Muscle layer of duodenum (tissue), 2 donors: ENCODE results near the gene BYSL.

Source experiments
- H3K27ac ChIP-seq: one replicate; pipeline ENCODE4 v1.7.0; 2013; ENCODE audit warnings: mild to moderate bottlenecking, low read length
- H3K27me3 ChIP-seq: one replicate; pipeline ENCODE4 v1.7.0; 2013; ENCODE audit warnings: low read depth, mild to moderate bottlenecking, control low read depth, low read length
- H3K36me3 ChIP-seq, 2 donors: one replicate each; pipeline ENCODE4 v1.7.0; 2013; ENCODE audit warnings: low read length in 2 of 2, control low read depth in 1 of 2, mild to moderate bottlenecking in 1 of 2; ENCODE audit not compliant: insufficient read depth in 2 of 2, control insufficient read depth in 1 of 2
- H3K4me1 ChIP-seq, 2 donors: one replicate each; pipeline ENCODE4 v1.7.0; 2013; ENCODE audit warnings: low read length in 2 of 2, mild to moderate bottlenecking in 2 of 2, control low read depth in 1 of 2, moderate library complexity in 1 of 2; ENCODE audit not compliant: insufficient read depth in 2 of 2, control insufficient read depth in 1 of 2
- H3K4me3 ChIP-seq, 2 donors: one replicate each; pipeline ENCODE4 v1.7.0; 2013; ENCODE audit warnings: low read length in 2 of 2, low read depth in 1 of 2, mild to moderate bottlenecking in 1 of 2
- H3K9me3 ChIP-seq, 2 donors: one replicate each; pipeline ENCODE4 v1.7.0; 2013; ENCODE audit warnings: low read length in 2 of 2, control low read depth in 1 of 2, mild to moderate bottlenecking in 1 of 2; ENCODE audit not compliant: control insufficient read depth in 1 of 2
- donor health status: healthy.

The BYSL gene

DNA sequence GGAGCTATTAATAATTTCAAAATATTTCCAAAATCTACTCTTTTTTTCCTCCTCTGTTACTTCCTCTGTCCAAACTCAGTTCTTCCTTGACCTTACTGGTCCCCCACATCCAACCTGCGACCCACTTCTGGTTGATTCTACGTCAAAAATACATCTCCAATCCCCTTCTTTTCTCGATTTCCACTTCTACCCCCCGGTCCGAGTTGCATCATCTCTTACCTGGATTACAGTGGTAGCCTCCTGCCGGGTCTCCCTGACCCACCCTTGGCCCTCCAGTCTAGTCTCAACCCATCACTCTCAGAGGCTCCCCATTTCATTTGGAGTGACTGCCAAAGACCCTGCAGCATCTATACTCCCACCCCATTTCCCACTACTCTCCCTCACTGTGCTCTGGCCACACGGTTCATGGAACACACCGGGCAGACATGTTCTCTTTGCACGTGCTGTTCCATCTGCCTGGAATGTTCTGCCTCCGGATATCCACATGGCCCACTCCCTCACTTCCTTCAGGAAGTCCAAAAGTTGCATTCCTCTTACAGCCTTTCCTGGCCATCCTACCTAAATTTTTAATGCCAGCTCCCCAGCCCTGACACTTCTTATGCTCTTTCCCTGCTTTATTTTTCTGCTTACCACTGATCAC, 26.4 kb downstream of the BYSL start:
- Histone ChIP-seq H3K36me3 (no peaks in the 10 kb centered on the region), H3K4me1 (no peaks in the 10 kb centered on the region), H3K27ac (no peak overlapping the region)

DNA sequence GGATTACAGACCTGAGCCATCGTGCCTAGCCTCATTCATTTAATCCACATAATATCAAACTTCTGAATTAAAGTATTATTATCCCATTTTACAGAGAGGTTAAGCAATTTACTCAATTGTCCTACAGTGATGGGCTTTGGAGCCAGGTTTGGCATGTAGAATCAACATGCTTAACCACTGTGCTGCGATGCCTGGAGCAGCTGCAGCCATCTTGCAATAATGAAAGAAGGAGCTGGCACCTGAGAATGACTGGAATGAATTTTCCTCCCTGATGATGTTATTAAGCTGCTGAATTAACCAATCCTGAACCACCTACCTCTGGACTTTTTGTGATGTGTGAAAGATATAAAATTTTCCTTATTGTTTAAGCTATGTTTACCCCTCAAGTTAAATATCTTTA, 33.4 kb downstream of the BYSL start:
- H3K4me1 ChIP-seq, result no peaks in the 10 kb centered on the region
- H3K9me3 ChIP-seq, result no peaks in the 10 kb centered on the region
- no peak overlapping the region for H3K27ac ChIP-seq
- H3K27me3 ChIP-seq, result no peaks in the 10 kb centered on the region
- no peaks in the 10 kb centered on the region for H3K36me3 ChIP-seq
- no peak overlapping the region for H3K4me3 ChIP-seq

More for the DNA sequence above, 26.4 kb downstream of the BYSL start:
- H3K4me3 ChIP-seq, result no peak overlapping the region
- no peaks in the 10 kb centered on the region for H3K27me3 ChIP-seq
- H3K9me3 ChIP-seq, result no peaks in the 10 kb centered on the region

DNA sequence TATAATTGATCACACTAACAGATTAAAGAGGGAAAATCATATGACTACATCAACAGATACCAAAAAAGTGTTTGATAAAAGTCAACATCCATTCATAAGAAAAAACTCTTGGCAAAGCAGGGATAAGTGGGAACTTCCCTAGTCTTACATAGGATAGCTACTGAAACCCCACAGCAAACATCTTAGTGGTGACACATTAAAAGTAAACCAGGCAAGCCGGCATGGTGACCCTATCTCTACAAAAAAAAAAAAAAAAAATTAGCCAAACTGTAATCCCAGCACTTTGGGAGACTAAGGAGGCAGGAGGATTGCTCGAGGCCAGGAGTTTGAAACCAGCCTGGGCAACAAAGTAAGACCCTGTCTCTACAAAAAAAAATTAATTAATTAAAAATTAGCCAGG, 34.1 kb downstream of the BYSL start:
- Histone ChIP-seq H3K36me3 (no peaks in the 10 kb centered on the region), H3K27me3 (no peaks in the 10 kb centered on the region), H3K4me1 (no peaks in the 10 kb centered on the region), H3K27ac (no peak overlapping the region), H3K4me3 (no peak overlapping the region), H3K9me3 (no peaks in the 10 kb centered on the region)

DNA sequence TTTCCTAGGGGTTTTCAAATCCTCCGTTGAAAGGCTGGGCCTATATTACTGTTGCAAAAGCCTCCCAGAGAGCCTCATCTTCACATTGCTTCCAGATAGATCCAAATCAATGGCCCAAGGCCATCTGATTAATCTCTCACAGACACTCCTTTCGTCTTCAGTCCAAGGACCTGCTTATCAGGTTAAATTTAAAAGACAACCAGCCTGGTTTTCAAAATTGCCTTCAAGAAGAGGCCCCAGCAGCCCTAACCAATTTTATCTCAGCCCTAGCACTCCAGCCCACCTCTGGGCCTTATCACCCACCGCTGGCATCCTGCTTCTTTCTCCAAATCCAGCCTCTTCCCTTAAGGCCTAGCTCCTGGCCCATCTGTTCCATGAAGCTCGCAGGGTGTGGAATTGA, 35.8 kb downstream of the BYSL start:
- H3K4me1 ChIP-seq, result no peaks in the 10 kb centered on the region
- H3K4me3 ChIP-seq, result no peak overlapping the region

DNA sequence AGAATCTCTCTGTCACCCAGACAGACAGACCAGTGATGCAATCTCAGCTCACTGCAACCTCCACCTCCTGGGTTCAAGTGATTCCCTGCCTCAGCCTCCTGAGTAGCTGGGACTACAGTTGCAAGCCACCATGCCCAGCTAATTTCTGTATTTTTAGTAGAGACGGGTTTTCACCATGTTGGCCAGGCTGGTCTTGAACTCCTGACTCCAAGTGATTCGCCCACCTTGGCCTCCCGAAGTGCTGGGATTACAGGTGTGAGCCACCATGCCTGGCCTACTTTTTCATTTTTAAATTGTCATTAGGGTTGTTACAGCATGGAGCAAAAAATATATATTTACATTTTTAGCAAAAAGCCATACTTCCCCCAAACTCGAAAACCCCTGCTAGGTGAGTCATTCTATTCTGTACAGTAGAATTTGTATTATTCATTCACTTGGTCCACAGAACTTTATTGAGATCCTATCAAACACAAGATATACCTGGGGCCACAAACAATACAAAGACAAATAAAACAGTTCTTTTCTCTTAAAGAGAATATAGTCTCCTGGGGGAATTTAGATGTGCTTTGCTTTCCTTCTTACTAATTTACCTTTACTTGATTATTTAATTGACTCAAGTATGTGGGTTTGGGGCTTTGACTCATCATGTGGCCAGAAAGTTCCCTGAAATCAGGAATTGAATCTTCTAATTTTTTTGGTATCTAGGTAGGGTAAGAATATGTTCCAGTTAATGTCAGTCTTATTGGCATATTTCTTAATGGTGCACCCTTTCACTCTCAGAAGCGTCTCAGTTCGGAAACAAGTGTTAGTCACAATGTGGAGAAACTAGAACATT, 36.9 kb downstream of the BYSL start:
- H3K4me3 ChIP-seq, result no peak overlapping the region
- H3K4me1 ChIP-seq, result no peaks in the 10 kb centered on the region
- no peaks in the 10 kb centered on the region for H3K36me3 ChIP-seq
- no peaks in the 10 kb centered on the region for H3K27me3 ChIP-seq
- H3K27ac ChIP-seq, result no peak overlapping the region
- H3K9me3 ChIP-seq, result no peaks in the 10 kb centered on the region

More for the DNA sequence above, 35.8 kb downstream of the BYSL start:
- Histone ChIP-seq H3K9me3 (no peaks in the 10 kb centered on the region), H3K36me3 (no peaks in the 10 kb centered on the region), H3K27me3 (no peaks in the 10 kb centered on the region), H3K27ac (no peak overlapping the region)

DNA sequence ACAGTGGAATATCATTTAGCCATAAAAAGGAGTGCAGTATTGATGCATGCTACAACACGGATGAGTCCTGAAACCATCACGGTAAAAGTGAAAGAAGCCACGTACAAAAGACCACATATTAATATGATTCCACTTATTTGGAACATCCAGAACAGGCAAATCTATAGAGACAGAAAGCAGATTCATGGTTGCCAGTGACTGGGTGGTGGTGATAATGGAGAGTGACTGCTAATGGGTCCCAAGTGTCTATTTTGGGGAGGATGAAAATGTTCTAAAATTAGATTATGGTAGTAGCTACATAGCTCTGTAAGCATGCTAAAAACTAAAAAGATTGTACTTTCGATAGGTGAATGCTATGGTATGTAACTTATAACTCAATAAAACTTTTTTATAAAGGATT, 38.7 kb downstream of the BYSL start:
- no peaks in the 10 kb centered on the region for H3K36me3 ChIP-seq
- H3K9me3 ChIP-seq, result no peaks in the 10 kb centered on the region
- H3K4me3 ChIP-seq, result no peak overlapping the region
- H3K4me1 ChIP-seq, result no peaks in the 10 kb centered on the region
- H3K27me3 ChIP-seq, result no peaks in the 10 kb centered on the region
- H3K27ac ChIP-seq, result no peak overlapping the region

- Histone ChIP-seq H3K27me3 (no peaks in the 10 kb centered on the region), H3K4me1 (no peaks in the 10 kb centered on the region), H3K4me3 (no peak overlapping the region), H3K9me3 (no peaks in the 10 kb centered on the region), H3K36me3 (no peaks in the 10 kb centered on the region), H3K27ac (no peak overlapping the region)
Measured at GRCh38 chr6:41963371-41963770, 42.1 kb downstream of the BYSL start.

DNA sequence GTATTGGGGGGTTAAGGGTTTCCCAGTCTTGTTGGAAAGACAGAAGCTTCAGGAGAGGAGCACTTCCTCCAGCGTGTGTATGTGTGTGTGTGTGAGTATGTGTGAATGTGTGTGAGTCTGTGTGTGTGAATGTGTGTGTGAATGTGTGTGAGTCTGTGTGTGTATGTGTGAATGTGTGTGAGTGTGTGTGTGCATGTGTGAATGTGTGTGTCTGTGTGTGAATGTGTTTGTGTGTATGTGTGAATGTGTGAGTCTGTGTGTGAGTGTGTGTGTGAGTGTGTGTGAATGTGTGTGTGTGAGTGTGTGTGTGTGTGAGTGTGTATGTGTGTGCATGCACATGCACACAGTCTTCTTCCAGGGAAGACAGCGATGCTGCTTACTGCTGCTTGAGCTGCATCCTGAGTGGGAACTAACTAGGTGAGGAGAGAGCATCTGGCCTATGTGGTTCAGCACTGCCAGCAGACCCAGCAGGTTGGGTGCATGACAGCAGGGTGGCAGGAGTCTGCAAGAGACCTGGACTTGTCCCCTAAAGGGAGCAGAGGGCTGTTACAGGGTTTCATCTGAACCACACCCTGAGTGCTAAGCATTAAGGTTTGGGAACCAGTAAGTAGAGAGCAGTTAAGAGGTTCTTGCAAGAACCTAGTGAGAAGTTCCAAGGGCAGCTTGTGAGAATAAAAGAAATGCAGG, 43.0 kb downstream of the BYSL start:
- Histone ChIP-seq H3K9me3 (no peaks in the 10 kb centered on the region), H3K27ac (no peak overlapping the region), H3K4me3 (no peak overlapping the region), H3K27me3 (no peaks in the 10 kb centered on the region), H3K4me1 (no peaks in the 10 kb centered on the region), H3K36me3 (no peaks in the 10 kb centered on the region)

DNA sequence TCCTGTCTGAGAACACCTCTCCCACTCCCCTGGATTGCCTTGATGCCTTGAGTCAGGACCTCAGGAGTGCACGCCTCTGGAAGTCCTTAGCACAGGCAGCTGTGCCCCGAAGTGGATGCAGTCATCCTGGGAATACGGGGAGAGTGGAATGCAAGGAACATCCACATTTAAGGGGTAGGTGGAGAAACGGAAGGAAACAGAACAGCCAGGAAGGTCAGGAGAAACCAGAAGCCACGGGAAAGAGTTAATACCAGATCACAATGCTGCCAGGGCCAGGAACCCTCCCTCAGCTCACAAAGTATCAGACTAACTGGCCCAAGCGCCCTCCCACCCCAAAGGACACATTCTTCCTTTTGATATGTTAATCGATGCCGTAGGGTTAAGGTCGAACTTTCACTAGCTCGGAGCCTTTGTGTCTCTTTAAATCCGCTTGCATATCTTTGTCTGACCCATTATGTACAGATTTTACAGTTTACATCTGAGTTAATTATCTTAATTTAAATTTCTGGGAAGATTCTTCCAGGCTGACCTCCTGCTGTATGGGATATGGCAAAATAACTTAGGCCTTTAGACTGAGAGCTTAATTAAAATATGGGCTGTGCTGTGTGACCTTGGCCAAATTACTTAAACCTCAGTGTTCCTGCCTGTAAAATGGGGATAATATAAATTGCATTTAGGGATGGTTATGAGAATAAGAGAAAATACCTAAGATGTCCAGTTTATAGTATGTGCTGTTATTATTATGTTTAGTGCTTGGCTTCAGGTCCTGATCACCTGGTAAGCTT, 44.3 kb downstream of the BYSL start:
- Histone ChIP-seq H3K4me1 (no peaks in the 10 kb centered on the region), H3K36me3 (no peaks in the 10 kb centered on the region), H3K4me3 (no peak overlapping the region), H3K9me3 (no peaks in the 10 kb centered on the region), H3K27ac (no peak overlapping the region), H3K27me3 (no peaks in the 10 kb centered on the region)

DNA sequence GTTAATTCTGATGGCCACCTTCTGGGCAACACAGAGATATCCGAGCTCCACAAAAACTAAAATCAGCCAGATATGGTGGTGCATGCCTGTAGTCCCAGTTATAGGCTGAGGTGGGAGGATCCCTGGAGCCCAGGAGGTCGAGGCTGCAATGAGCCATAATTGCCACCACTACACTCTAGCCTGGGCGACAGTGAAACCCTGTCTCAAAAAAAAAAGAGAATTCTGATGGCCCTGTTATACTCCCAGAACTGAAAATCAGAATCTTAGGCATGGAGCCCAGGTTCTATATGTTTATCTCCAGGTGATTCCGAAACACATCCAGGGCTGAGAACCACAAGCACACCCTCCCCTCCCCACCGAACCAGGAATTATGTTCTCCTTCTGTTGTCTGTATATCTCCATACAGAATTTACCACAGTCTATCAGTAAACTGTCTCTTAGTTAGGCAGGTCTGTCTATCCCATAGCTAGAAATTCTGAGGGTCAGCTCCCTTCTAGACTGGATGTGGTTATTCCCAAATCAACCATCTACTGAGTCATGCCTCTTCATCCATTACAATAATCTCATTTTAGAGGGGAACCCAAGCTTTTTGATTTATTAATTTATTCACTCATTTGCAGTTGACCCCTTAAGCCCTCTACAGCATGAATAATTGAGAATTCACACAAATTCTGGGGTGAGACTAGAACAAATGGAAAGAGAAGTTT, 45.1 kb downstream of the BYSL start:
- no peaks in the 10 kb centered on the region for H3K9me3 ChIP-seq
- no peak overlapping the region for H3K27ac ChIP-seq
- no peaks in the 10 kb centered on the region for H3K27me3 ChIP-seq
- no peak overlapping the region for H3K4me3 ChIP-seq
- H3K4me1 ChIP-seq, result no peaks in the 10 kb centered on the region
- H3K36me3 ChIP-seq, result no peaks in the 10 kb centered on the region
